ENCODE data around the gene IQCM. TPM values are rescaled to one million over a fixed set of nuclear protein-coding genes. Genes with fewer than 3 reads are reported as not detected.

Gene IQCM
- total and polyA plus RNA-seq, 3 donors from 2014 or later = 6.5 to 10.7 (median 7.4) TPM

GRCh38 chr4:149728444-149728843, 87.2 kb downstream of the IQCM start:
- no peak for TF ChIP-seq POLR2A (IDR thresholded peaks at IDR 0.05)
- no peak overlapping the region for H3K4me3 ChIP-seq
- no peaks in the 10 kb centered on the region for H3K9me3 ChIP-seq
- WGBS, 2 donors = 86 to 97% methylated on average over 1 of the region's 1 CpG
- no peaks in the 10 kb centered on the region for H3K4me1 ChIP-seq
- no peaks in the 10 kb centered on the region for H3K27me3 ChIP-seq
- intact Hi-C loops (cut with DNase I; ENCODE audit: low total_unique reads) = no loop called here
- no peaks in the 10 kb centered on the region for H3K36me3 ChIP-seq (ENCODE audit: low read depth, missing control alignments)
- DNase-seq = no peak
- no peak overlapping the region for H3K27ac ChIP-seq

- Histone ChIP-seq H3K27me3 (no peaks in the 10 kb centered on the region), H3K4me1 (no peaks in the 10 kb centered on the region), H3K36me3 (ENCODE audit: low read depth, missing control alignments) (no peaks in the 10 kb centered on the region), H3K27ac (no peak overlapping the region), H3K4me3 (no peak overlapping the region), H3K9me3 (no peaks in the 10 kb centered on the region)
- intact Hi-C loops (cut with DNase I; ENCODE audit: low total_unique reads) = no loop called here
- no peak for DNase-seq
- 47 to 65% methylated on average over 1 of the region's 1 CpG for WGBS, 2 donors
- TF ChIP-seq POLR2A (IDR thresholded peaks at IDR 0.05) = no peak
- no peak for TF ChIP-seq CTCF (IDR thresholded peaks at IDR 0.05)
These were observed 88.0 kb downstream of the IQCM start for GRCh38 chr4:149727663-149728062.

- intact Hi-C loops (cut with DNase I; ENCODE audit: low total_unique reads) = no loop called here
- Histone ChIP-seq H3K4me1 (no peaks in the 10 kb centered on the region), H3K27ac (no peak overlapping the region), H3K36me3 (ENCODE audit: low read depth, missing control alignments) (no peaks in the 10 kb centered on the region), H3K4me3 (no peak overlapping the region), H3K27me3 (no peaks in the 10 kb centered on the region), H3K9me3 (no peaks in the 10 kb centered on the region)
- no peak for TF ChIP-seq POLR2A (IDR thresholded peaks at IDR 0.05)
- no peak for TF ChIP-seq CTCF (IDR thresholded peaks at IDR 0.05)
- WGBS, 2 donors = 89 to 96% methylated on average over 2 of the region's 2 CpGs
- DNase-seq = no peak
These were observed 92.6 kb downstream of the IQCM start for GRCh38 chr4:149723065-149723464.

- Histone ChIP-seq H3K36me3 (ENCODE audit: low read depth, missing control alignments) (no peaks in the 10 kb centered on the region), H3K9me3 (no peaks in the 10 kb centered on the region), H3K4me3 (no peak overlapping the region), H3K27ac (no peak overlapping the region), H3K4me1 (no peaks in the 10 kb centered on the region), H3K27me3 (no peaks in the 10 kb centered on the region)
- TF ChIP-seq CTCF (IDR thresholded peaks at IDR 0.05) = no peak
- TF ChIP-seq POLR2A (IDR thresholded peaks at IDR 0.05) = no peak
- DNase-seq = no peak
- intact Hi-C loops (cut with DNase I; ENCODE audit: low total_unique reads) = no loop called here
- 74 to 90% methylated on average over 1 of the region's 1 CpG for WGBS, 2 donors
These were observed 95.8 kb downstream of the IQCM start for GRCh38 chr4:149719806-149720205.

GRCh38 chr4:149719357-149719756, 96.3 kb downstream of the IQCM start:
- Histone ChIP-seq H3K27ac (no peak overlapping the region), H3K4me1 (no peaks in the 10 kb centered on the region), H3K36me3 (ENCODE audit: low read depth, missing control alignments) (no peaks in the 10 kb centered on the region), H3K4me3 (no peak overlapping the region), H3K9me3 (no peaks in the 10 kb centered on the region), H3K27me3 (no peaks in the 10 kb centered on the region)
- TF ChIP-seq POLR2A (IDR thresholded peaks at IDR 0.05) = no peak
- intact Hi-C loops (cut with DNase I; ENCODE audit: low total_unique reads) = no loop called here
- DNase-seq = no peak

GRCh38 chr4:149718500-149718899, 97.1 kb downstream of the IQCM start:
- no peaks in the 10 kb centered on the region for H3K9me3 ChIP-seq

More at GRCh38 chr4:149718500-149718899, 97.1 kb downstream of the IQCM start:
- DNase-seq = no peak
- Histone ChIP-seq H3K4me1 (no peaks in the 10 kb centered on the region), H3K27ac (no peak overlapping the region), H3K36me3 (ENCODE audit: low read depth, missing control alignments) (no peaks in the 10 kb centered on the region), H3K27me3 (no peaks in the 10 kb centered on the region), H3K4me3 (no peak overlapping the region)
- 75 to 79% methylated on average over 3 of the region's 3 CpGs for WGBS, 2 donors
- intact Hi-C loops (cut with DNase I; ENCODE audit: low total_unique reads) = no loop called here
- no peak for TF ChIP-seq CTCF (IDR thresholded peaks at IDR 0.05)
- no peak for TF ChIP-seq POLR2A (IDR thresholded peaks at IDR 0.05)
